H9 (cell line): Measurements from ENCODE around the gene FAM227B. TPM values are rescaled to one million over a fixed set of nuclear protein-coding genes. Genes with fewer than 3 reads are reported as not detected.

ENCODE experiments used
- DNase-seq: peaks from one replicate; pipeline ENCODE4 v3.0.0-alpha.2; 2017
- H2AFZ ChIP-seq: one replicate; pipeline ENCODE4 v1.6.1; 2013; ENCODE audit warnings: mild to moderate bottlenecking, low read length, control low read depth, moderate library complexity
- H2AK5ac ChIP-seq: 2 replicates; pipeline ENCODE4 v1.6.1; 2013; ENCODE audit warnings: low read length, control low read depth, mixed read lengths; ENCODE audit not compliant: insufficient read length
- H2BK120ac ChIP-seq: one replicate; pipeline ENCODE4 v1.6.1; 2013; ENCODE audit warnings: low read depth, mild to moderate bottlenecking, low read length, control low read depth, inconsistent platforms; ENCODE audit not compliant: poor library complexity, severe bottlenecking
- H2BK12ac ChIP-seq: 2 replicates; pipeline ENCODE4 v1.6.1; 2013; ENCODE audit warnings: low read length, control low read depth, mixed read lengths, low read depth; ENCODE audit not compliant: insufficient read length
- H2BK15ac ChIP-seq: 2 replicates; pipeline ENCODE4 v1.6.1; 2013; ENCODE audit warnings: low read depth, low read length, control low read depth
- H2BK20ac ChIP-seq: one replicate; pipeline ENCODE4 v1.6.1; 2013; ENCODE audit warnings: low read depth, mild to moderate bottlenecking, low read length, control low read depth, inconsistent platforms; ENCODE audit not compliant: poor library complexity, severe bottlenecking
- H2BK5ac ChIP-seq: 2 replicates; pipeline ENCODE4 v1.6.1; 2013; ENCODE audit warnings: low read length, control low read depth, mixed read lengths; ENCODE audit not compliant: insufficient read length
- H3K14ac ChIP-seq: 2 replicates; pipeline ENCODE4 v1.6.1; 2013; ENCODE audit warnings: low read length, control low read depth; ENCODE audit not compliant: insufficient read depth
- H3K18ac ChIP-seq: 2 replicates; pipeline ENCODE4 v1.6.1; 2013; ENCODE audit warnings: low read depth, mild to moderate bottlenecking, mixed read lengths, low read length, control low read depth; ENCODE audit not compliant: insufficient read length
- H3K23ac ChIP-seq: 2 replicates; pipeline ENCODE4 v1.6.1; 2013; ENCODE audit warnings: low read length, control low read depth, mixed read lengths, low read depth; ENCODE audit not compliant: insufficient read length
- H3K23me2 ChIP-seq: 2 replicates; pipeline ENCODE4 v1.6.1; 2013; ENCODE audit warnings: low read depth, mild to moderate bottlenecking, mixed read lengths, low read length, control low read depth; ENCODE audit not compliant: insufficient read length, poor library complexity, severe bottlenecking
- H3K27ac ChIP-seq: 2 replicates; pipeline ENCODE4 v1.5.1; 2013; ENCODE audit warnings: low read length, control low read depth, mixed read lengths, low read depth; ENCODE audit not compliant: insufficient read length
- H3K27me3 ChIP-seq: 2 replicates; pipeline ENCODE4 v1.6.1; 2013; ENCODE audit warnings: low read length, control low read depth, inconsistent platforms; ENCODE audit not compliant: insufficient read depth
- H3K4ac ChIP-seq: 2 replicates; pipeline ENCODE4 v1.6.1; 2013; ENCODE audit warnings: low read depth, mild to moderate bottlenecking, control low read depth, inconsistent platforms, low read length, moderate library complexity
- H3K4me1 ChIP-seq: 2 replicates; pipeline ENCODE4 v1.6.1; 2013; ENCODE audit warnings: low read length, control low read depth, inconsistent platforms; ENCODE audit not compliant: insufficient read depth
- H3K4me2 ChIP-seq: 2 replicates; pipeline ENCODE4 v1.6.1; 2013; ENCODE audit warnings: low read length, control low read depth, mixed read lengths; ENCODE audit not compliant: insufficient read length, insufficient read depth
- H3K56ac ChIP-seq: 2 replicates; pipeline ENCODE4 v1.6.1; 2013; ENCODE audit warnings: low read depth, mild to moderate bottlenecking, mixed read lengths, low read length, control low read depth; ENCODE audit not compliant: insufficient read length
- H3K79me1 ChIP-seq: 2 replicates; pipeline ENCODE4 v1.6.1; 2013; ENCODE audit warnings: low read depth, mild to moderate bottlenecking, moderate library complexity, low read length, control low read depth, inconsistent platforms; ENCODE audit not compliant: insufficient read depth, poor library complexity, severe bottlenecking
- H3K79me2 ChIP-seq: 2 replicates; pipeline ENCODE4 v1.6.1; 2013; ENCODE audit warnings: low read length, control low read depth, inconsistent platforms; ENCODE audit not compliant: insufficient read depth
- H3K9ac ChIP-seq: 2 replicates; pipeline ENCODE4 v1.6.1; 2013; ENCODE audit warnings: low read length, control low read depth, mixed read lengths; ENCODE audit not compliant: insufficient read length; ENCODE audit errors: extremely low read depth
- H3K9me3 ChIP-seq: one replicate; pipeline ENCODE4 v1.6.1; 2013; ENCODE audit warnings: low read depth, low read length, inconsistent platforms; ENCODE audit not compliant: control insufficient read depth
- H3T11ph ChIP-seq: one replicate; pipeline ENCODE4 v1.6.1; 2013; ENCODE audit warnings: mild to moderate bottlenecking, low read length, control low read depth, inconsistent platforms
- H4K20me1 ChIP-seq: one replicate; pipeline ENCODE4 v1.6.1; 2013; ENCODE audit not compliant: control insufficient read depth, insufficient read length, insufficient read depth
- H4K5ac ChIP-seq: 2 replicates; pipeline ENCODE4 v1.6.1; 2013; ENCODE audit warnings: low read depth, mild to moderate bottlenecking, mixed read lengths, low read length, control low read depth; ENCODE audit not compliant: insufficient read length
- H4K8ac ChIP-seq: replicated peaks from 2 replicates; pipeline ENCODE4 v1.6.1; 2013; ENCODE audit warnings: low read length, control low read depth, mixed read lengths, low read depth; ENCODE audit not compliant: insufficient read length
- H4K91ac ChIP-seq: 2 replicates; pipeline ENCODE4 v1.6.1; 2013; ENCODE audit warnings: low read depth, mild to moderate bottlenecking, moderate library complexity, mixed read lengths, low read length, control low read depth; ENCODE audit not compliant: insufficient read length
- H3K27ac Mint-ChIP-seq, 3 experiments: 2 replicates in 2 of 3; 3 replicates in 1 of 3; pipeline ENCODE4 v1.8.0; 2020 to 2021; ENCODE audit warnings: mixed read lengths in 3 of 3, mild to moderate bottlenecking in 1 of 3, moderate library complexity in 1 of 3
- H3K27me3 Mint-ChIP-seq: 2 replicates; pipeline ENCODE4 v1.8.0; 2021; ENCODE audit warnings: low read depth, mild to moderate bottlenecking, moderate library complexity, mixed read lengths
- H3K36me3 Mint-ChIP-seq, 3 experiments: 2 replicates in 2 of 3; 3 replicates in 1 of 3; pipeline ENCODE4 v1.8.0; 2020 to 2021; ENCODE audit warnings: low read depth in 3 of 3, mixed read lengths in 3 of 3; ENCODE audit not compliant: insufficient read depth in 1 of 3
- H3K4me1 Mint-ChIP-seq, 2 experiments: 2 replicates each; pipeline ENCODE4 v1.8.0; 2020; ENCODE audit warnings: mixed read lengths in 2 of 2
- H3K4me3 Mint-ChIP-seq, 2 experiments: 2 replicates in 1 of 2; 3 replicates in 1 of 2; pipeline ENCODE4 v1.8.0; 2020 to 2021; ENCODE audit warnings: mild to moderate bottlenecking in 2 of 2, mixed read lengths in 2 of 2, moderate library complexity in 1 of 2
- H3K9me3 Mint-ChIP-seq, 2 experiments: 2 replicates in 1 of 2; 3 replicates in 1 of 2; pipeline ENCODE4 v1.8.0; 2020; ENCODE audit warnings: mild to moderate bottlenecking in 2 of 2, mixed read lengths in 2 of 2, moderate library complexity in 1 of 2
- total RNA-seq: library from RNA; stranded (reverse); gene quantifications from 2 replicates; pipeline ENCODE4 v1.2.1, GENCODE V29; 2021
- TF ChIP-seq, protein P1 (sequence below): fragments of 200-600 bp; sonication (generic); conservative IDR thresholded peaks from 3 replicates; pipeline ENCODE4 v1.8.0; 2021; ENCODE audit warnings: antibody characterized with exemption, mild to moderate bottlenecking

Gene FAM227B
- total RNA-seq, 1 experiment from 2014 or later: 5.5 TPM

DNA sequence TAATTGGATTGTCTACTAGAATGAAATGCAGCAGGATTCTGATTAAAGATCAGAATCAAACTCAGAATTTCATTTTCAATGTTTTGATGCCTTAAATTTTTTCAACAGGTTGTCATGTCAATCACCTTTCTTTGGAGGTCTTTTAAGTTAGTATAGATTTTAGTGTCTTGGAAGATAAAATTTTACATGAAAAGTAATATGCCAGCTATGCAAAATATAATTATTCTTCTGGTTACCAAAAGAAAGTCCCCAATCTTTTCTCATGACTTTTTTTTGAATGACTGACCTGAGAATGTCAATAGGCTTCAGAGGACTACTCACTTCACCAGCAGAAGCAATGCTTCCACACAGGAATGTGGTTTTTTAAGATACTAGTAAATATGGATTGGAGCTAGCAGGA, 193.2 kb downstream of the FAM227B start:
- TF ChIP-seq, protein P1, sequence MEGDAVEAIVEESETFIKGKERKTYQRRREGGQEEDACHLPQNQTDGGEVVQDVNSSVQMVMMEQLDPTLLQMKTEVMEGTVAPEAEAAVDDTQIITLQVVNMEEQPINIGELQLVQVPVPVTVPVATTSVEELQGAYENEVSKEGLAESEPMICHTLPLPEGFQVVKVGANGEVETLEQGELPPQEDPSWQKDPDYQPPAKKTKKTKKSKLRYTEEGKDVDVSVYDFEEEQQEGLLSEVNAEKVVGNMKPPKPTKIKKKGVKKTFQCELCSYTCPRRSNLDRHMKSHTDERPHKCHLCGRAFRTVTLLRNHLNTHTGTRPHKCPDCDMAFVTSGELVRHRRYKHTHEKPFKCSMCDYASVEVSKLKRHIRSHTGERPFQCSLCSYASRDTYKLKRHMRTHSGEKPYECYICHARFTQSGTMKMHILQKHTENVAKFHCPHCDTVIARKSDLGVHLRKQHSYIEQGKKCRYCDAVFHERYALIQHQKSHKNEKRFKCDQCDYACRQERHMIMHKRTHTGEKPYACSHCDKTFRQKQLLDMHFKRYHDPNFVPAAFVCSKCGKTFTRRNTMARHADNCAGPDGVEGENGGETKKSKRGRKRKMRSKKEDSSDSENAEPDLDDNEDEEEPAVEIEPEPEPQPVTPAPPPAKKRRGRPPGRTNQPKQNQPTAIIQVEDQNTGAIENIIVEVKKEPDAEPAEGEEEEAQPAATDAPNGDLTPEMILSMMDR: no peak
- Histone ChIP-seq H3K18ac (no peak overlapping the region), H3K4me2 (no peak overlapping the region), H4K20me1 (no peaks in the 10 kb centered on the region), H3K23ac (no peak overlapping the region), H4K5ac (no peak overlapping the region), H2BK12ac (no peak overlapping the region), H3T11ph (no peak overlapping the region), H2BK120ac (no peak overlapping the region), H4K8ac (no peak overlapping the region), H3K4ac (no peak overlapping the region), H2AK5ac (no peak overlapping the region), H3K27me3 (no peaks in the 10 kb centered on the region), H3K27ac (no peak overlapping the region), H3K23me2 (no peaks in the 10 kb centered on the region), H3K14ac (no peak overlapping the region), H2AFZ (no peak overlapping the region), H3K4me1 (no peaks in the 10 kb centered on the region; the same call in 1 of the 2 replicates), H4K91ac (no peak overlapping the region), H3K56ac (no peak overlapping the region), H3K79me2 (no peaks in the 10 kb centered on the region), H3K9ac (no peak overlapping the region), H2BK5ac (no peak overlapping the region), H3K9me3 (no peaks in the 10 kb centered on the region), H3K79me1 (no peaks in the 10 kb centered on the region), H2BK15ac (no peak overlapping the region), H2BK20ac (no peak overlapping the region)
- Mint-ChIP-seq H3K27me3 (no peaks in the 10 kb centered on the region), H3K27ac (no peak overlapping the region), H3K4me1 (no peaks in the 10 kb centered on the region), H3K4me3 (no peak overlapping the region), H3K9me3 (no peaks in the 10 kb centered on the region), H3K36me3 (no peaks in the 10 kb centered on the region)
- DNase-seq: no peak
